DND-41 (cell line): Measurements from ENCODE around the gene TTLL3.
"Not testable (repeated sequence)": the region's sequence is repeated elsewhere in the genome, so short reads cannot be mapped to it uniquely, and the experiment has no call there.

Source experiments
- EZH2 ChIP-seq: IDR thresholded peaks from 3 replicates; pipeline ENCODE4 v1.6.1; 2012; ENCODE audit warnings: borderline replicate concordance, low read depth, mild to moderate bottlenecking, moderate library complexity, low read length, inconsistent platforms; ENCODE audit not compliant: severe bottlenecking
- TF ChIP-seq, protein P1 (sequence below): IDR thresholded peaks from 2 replicates; pipeline ENCODE4 v1.5.1; 2012; ENCODE audit warnings: borderline replicate concordance, low read length, moderate library complexity, mild to moderate bottlenecking; ENCODE audit not compliant: poor library complexity, severe bottlenecking; ENCODE audit errors: extremely low read depth

DNA sequence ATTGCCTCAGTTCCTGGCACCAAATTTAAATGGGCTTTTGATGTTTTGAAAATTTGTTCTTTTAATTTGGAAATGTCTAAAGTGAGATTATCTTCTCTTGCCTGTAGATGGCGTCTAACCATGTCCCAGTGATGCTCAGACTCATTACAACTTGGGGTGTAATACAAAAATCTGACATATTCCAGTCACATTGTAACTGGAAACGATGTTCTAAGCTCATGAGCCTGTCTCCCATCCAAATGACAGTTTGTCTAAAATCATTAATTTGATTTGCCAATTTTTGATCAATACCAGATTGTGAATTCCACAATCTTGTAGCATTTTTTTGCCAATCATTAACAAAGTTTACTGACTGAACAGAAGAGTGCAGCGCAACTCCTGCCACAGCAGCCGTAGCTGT lies 38.8 kb downstream of the TTLL3 start:
- TF ChIP-seq, protein P1, sequence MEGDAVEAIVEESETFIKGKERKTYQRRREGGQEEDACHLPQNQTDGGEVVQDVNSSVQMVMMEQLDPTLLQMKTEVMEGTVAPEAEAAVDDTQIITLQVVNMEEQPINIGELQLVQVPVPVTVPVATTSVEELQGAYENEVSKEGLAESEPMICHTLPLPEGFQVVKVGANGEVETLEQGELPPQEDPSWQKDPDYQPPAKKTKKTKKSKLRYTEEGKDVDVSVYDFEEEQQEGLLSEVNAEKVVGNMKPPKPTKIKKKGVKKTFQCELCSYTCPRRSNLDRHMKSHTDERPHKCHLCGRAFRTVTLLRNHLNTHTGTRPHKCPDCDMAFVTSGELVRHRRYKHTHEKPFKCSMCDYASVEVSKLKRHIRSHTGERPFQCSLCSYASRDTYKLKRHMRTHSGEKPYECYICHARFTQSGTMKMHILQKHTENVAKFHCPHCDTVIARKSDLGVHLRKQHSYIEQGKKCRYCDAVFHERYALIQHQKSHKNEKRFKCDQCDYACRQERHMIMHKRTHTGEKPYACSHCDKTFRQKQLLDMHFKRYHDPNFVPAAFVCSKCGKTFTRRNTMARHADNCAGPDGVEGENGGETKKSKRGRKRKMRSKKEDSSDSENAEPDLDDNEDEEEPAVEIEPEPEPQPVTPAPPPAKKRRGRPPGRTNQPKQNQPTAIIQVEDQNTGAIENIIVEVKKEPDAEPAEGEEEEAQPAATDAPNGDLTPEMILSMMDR = peak; percentile 55
- TF ChIP-seq EZH2 = not testable (repeated sequence)
